GM12873 (cell line): ENCODE results near the gene MED13L.

Source experiments
- CTCF ChIP-seq: IDR thresholded peaks from 2 replicates; pipeline ENCODE4 v1.5.1; 2012; ENCODE audit warnings: low read depth, mild to moderate bottlenecking, moderate library complexity, low read length, control low read depth; ENCODE audit not compliant: insufficient read depth; ENCODE audit errors: missing control alignments

Gene MED13L

GRCh38 chr12:115968211-115968610 is 309.3 kb downstream of the MED13L start:
- TF ChIP-seq CTCF: no peak

GRCh38 chr12:115966376-115966775 is 311.1 kb downstream of the MED13L start:
- no peak for TF ChIP-seq CTCF

GRCh38 chr12:115964626-115965025 is 312.9 kb downstream of the MED13L start:
- no peak for TF ChIP-seq CTCF

- no peak for TF ChIP-seq CTCF
Observed at GRCh38 chr12:115964214-115964613, 313.3 kb downstream of the MED13L start.

- TF ChIP-seq CTCF: no peak
Observed at GRCh38 chr12:115962216-115962615, 315.3 kb downstream of the MED13L start.

- no peak for TF ChIP-seq CTCF
Observed at GRCh38 chr12:115960868-115961802, 316.4 kb downstream of the MED13L start.

GRCh38 chr12:115957686-115958290 is 319.7 kb downstream of the MED13L start:
- TF ChIP-seq CTCF: no peak
